Astrocyte of the cerebellum (primary cell): ENCODE measurements around the gene ZNF747.
A peak's percentile ranks its signal among the peaks of the same experiment; 100 is the strongest.

Experiments used
- DNase-seq: peaks from one replicate; pipeline ENCODE4 v3.0.0-alpha.2; 2011; ENCODE audit warnings: low read depth
- H3K4me3 ChIP-seq: 2 replicates; pipeline ENCODE4 v1.5.1; 2011; ENCODE audit warnings: mild to moderate bottlenecking, low read depth, low read length, moderate library complexity
- CTCF ChIP-seq: IDR thresholded peaks from 2 replicates; pipeline ENCODE4 v1.5.1; 2012; ENCODE audit warnings: low read length, low read depth, moderate library complexity, mild to moderate bottlenecking; ENCODE audit errors: missing control alignments
- in situ Hi-C: cut with HindIII; loops from 2 replicates; pipeline ENCODE4 v1.10.0; 2017; ENCODE audit warnings: low sequenced_read_pairs

The ZNF747 gene

DNA sequence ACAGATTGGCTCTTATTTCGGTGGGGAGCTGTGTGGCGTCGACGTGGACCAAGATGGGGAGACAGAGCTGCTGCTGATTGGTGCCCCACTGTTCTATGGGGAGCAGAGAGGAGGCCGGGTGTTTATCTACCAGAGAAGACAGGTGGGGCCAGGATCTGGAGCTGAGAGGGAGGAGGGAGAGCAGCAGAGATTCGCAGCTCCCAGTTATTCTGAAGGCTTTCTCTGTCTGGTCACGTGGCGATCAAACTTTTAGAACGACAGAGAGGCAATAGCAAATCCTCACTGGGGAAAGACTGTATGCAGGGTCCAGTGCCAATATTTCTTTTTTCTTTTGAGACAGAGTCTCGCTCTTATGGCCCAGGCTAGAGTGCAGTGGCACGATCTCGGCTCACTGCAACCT lies 39.9 kb downstream of the ZNF747 start:
- TF ChIP-seq CTCF, result no peak
- no peak overlapping the region for H3K4me3 ChIP-seq
- DNase-seq, result no peak
- in situ Hi-C loops, result no loop called here

DNA sequence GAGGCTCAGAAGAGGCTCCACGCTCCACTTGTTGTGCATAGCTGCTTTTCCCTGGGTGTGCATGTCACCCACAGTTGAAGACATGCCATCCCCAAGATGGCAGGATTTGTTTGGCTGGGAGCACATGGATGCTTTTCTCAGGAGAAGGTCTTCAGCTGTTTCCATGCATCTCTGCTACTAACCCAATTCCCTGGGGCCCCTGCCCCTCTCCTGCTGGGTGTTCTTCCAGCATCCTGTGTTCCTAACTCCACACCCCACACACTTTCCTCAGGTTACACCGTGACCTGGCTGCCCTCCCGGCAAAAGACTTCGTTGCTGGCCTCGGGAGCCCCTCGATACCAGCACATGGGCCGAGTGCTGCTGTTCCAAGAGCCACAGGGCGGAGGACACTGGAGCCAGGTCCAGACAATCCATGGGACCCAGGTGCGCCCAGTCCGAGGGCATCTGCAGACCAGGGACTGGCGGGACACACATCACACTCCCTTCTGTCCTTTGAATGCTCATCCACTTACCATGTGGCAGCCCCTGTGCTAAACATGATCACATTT lies 40.6 kb downstream of the ZNF747 start:
- in situ Hi-C loops, result no loop called here
- H3K4me3 ChIP-seq, result no peak overlapping the region
- no peak for DNase-seq
- TF ChIP-seq CTCF, result no peak

GRCh38 chr16:30491744-30492308 lies 42.8 kb downstream of the ZNF747 start:
- TF ChIP-seq CTCF, result no peak
- no peak overlapping the region for H3K4me3 ChIP-seq
- in situ Hi-C loops, result no loop called here
- DNase-seq, result peak; percentile 41

DNA sequence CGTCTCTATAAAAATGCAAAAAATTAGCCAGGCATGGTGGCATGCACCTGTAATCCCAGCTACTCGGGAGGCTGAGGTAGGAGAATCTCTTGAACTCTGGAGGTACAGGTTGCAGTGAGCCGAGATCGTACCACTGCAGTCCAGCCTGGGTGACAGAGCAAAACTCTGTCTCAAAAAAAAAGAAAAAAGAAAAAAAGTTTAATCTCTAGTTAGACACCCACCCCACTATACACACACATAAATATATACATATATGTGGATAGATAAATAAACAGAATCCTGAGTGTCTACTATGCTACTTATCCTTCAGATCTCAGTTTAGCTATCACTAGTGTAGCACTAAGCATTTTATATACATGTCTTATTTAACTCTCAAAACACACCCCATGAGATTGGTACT lies 43.4 kb downstream of the ZNF747 start:
- no peak overlapping the region for H3K4me3 ChIP-seq
- no peak for TF ChIP-seq CTCF
- in situ Hi-C loops, result no loop called here
- DNase-seq, result no peak

DNA sequence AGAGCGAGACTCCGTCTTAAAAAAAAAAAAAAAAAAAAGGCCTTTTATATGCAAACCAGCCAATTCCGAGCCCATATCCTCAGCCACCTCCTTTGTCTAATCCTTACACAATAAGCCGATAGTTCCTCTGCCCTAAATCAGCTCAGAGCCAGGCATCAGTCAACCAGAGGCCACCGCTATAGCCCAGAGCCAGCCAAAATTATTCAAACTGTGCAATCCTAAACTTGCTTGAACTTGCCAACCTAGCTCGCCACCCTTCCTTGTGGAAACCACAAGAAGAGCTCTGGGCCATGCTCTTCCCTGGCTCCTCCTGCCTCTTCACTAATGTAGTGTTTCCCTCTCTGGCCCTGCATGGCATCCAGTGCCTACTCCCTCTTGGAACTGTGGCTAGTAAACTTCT lies 44.4 kb downstream of the ZNF747 start:
- no peak overlapping the region for H3K4me3 ChIP-seq
- in situ Hi-C loops, result no loop called here
- DNase-seq, result no peak
- TF ChIP-seq CTCF, result no peak

GRCh38 chr16:30488764-30489605 lies 45.7 kb downstream of the ZNF747 start:
- no peak for DNase-seq

More at GRCh38 chr16:30488764-30489605, 45.7 kb downstream of the ZNF747 start:
- in situ Hi-C loops, result no loop called here
- no peak overlapping the region for H3K4me3 ChIP-seq
- TF ChIP-seq CTCF, result no peak
